ENCODE results near the gene ARRB2.
"Not testable (repeated sequence)": the region's sequence is repeated elsewhere in the genome, so short reads cannot be mapped to it uniquely, and the experiment has no call there.

Gene ARRB2

GRCh38 chr17:4704574-4704907 lies 5.9 kb upstream of the ARRB2 start:
- H3K36me3 ChIP-seq (ENCODE audit: control insufficient read depth, insufficient read depth, low read length); H3K27me3 ChIP-seq (ENCODE audit: control insufficient read depth, insufficient read depth, low read length); H3K9me3 ChIP-seq (ENCODE audit: control insufficient read depth, insufficient read depth, low read length); H3K4me1 ChIP-seq (ENCODE audit: control insufficient read depth, insufficient read depth, low read length): not testable (repeated sequence)
- H3K9ac ChIP-seq (ENCODE audit: low read depth, low read length) = peak overlapping the region; percentile 61
- peak overlapping the region; percentile 91 for H3K4me3 ChIP-seq (ENCODE audit: low read depth, low read length)

- Histone ChIP-seq H3K4me3 (ENCODE audit: low read depth, low read length) (peak overlapping the region; percentile 91), H3K27me3 (ENCODE audit: control insufficient read depth, insufficient read depth, low read length) (no peaks in the 10 kb centered on the region), H3K9me3 (ENCODE audit: control insufficient read depth, insufficient read depth, low read length) (no peaks in the 10 kb centered on the region), H3K36me3 (ENCODE audit: control insufficient read depth, insufficient read depth, low read length) (no peaks in the 10 kb centered on the region), H3K9ac (ENCODE audit: low read depth, low read length) (no peak overlapping the region), H3K4me1 (ENCODE audit: control insufficient read depth, insufficient read depth, low read length) (peaks cover 6% of the 10 kb centered on the region)
Measured at GRCh38 chr17:4704991-4705390, 5.4 kb upstream of the ARRB2 start.

- Histone ChIP-seq H3K4me3 (ENCODE audit: low read depth, low read length) (no peak overlapping the region), H3K9me3 (ENCODE audit: control insufficient read depth, insufficient read depth, low read length) (no peaks in the 10 kb centered on the region), H3K27me3 (ENCODE audit: control insufficient read depth, insufficient read depth, low read length) (no peaks in the 10 kb centered on the region), H3K36me3 (ENCODE audit: control insufficient read depth, insufficient read depth, low read length) (no peaks in the 10 kb centered on the region), H3K9ac (ENCODE audit: low read depth, low read length) (no peak overlapping the region), H3K4me1 (ENCODE audit: control insufficient read depth, insufficient read depth, low read length) (peaks cover 6% of the 10 kb centered on the region)
Measured at GRCh38 chr17:4706121-4706520, 4.3 kb upstream of the ARRB2 start.

GRCh38 chr17:4708436-4708835 lies 2.0 kb upstream of the ARRB2 start:
- Histone ChIP-seq H3K9me3 (ENCODE audit: control insufficient read depth, insufficient read depth, low read length) (no peaks in the 10 kb centered on the region), H3K36me3 (ENCODE audit: control insufficient read depth, insufficient read depth, low read length) (no peaks in the 10 kb centered on the region), H3K27me3 (ENCODE audit: control insufficient read depth, insufficient read depth, low read length) (no peaks in the 10 kb centered on the region), H3K9ac (ENCODE audit: low read depth, low read length) (no peak overlapping the region), H3K4me3 (ENCODE audit: low read depth, low read length) (no peak overlapping the region), H3K4me1 (ENCODE audit: control insufficient read depth, insufficient read depth, low read length) (peaks cover 12% of the 10 kb centered on the region)

- peak overlapping the region; percentile 60 for H3K9ac ChIP-seq (ENCODE audit: low read depth, low read length)
- no peaks in the 10 kb centered on the region for H3K9me3 ChIP-seq (ENCODE audit: control insufficient read depth, insufficient read depth, low read length)
- H3K4me1 ChIP-seq (ENCODE audit: control insufficient read depth, insufficient read depth, low read length) = peaks cover 12% of the 10 kb centered on the region
- peaks cover 10% of the 10 kb centered on the region for H3K36me3 ChIP-seq (ENCODE audit: control insufficient read depth, insufficient read depth, low read length)
- peak overlapping the region; percentile 73 for H3K4me3 ChIP-seq (ENCODE audit: low read depth, low read length)
- no peaks in the 10 kb centered on the region for H3K27me3 ChIP-seq (ENCODE audit: control insufficient read depth, insufficient read depth, low read length)
Measured at GRCh38 chr17:4710693-4711634, 532 bp downstream of the ARRB2 start.

GRCh38 chr17:4711661-4712181 lies 1.3 kb downstream of the ARRB2 start:
- Histone ChIP-seq H3K27me3 (ENCODE audit: control insufficient read depth, insufficient read depth, low read length) (no peaks in the 10 kb centered on the region), H3K4me3 (ENCODE audit: low read depth, low read length) (peak overlapping the region; percentile 73), H3K4me1 (ENCODE audit: control insufficient read depth, insufficient read depth, low read length) (peaks cover 6% of the 10 kb centered on the region), H3K9ac (ENCODE audit: low read depth, low read length) (no peak overlapping the region), H3K9me3 (ENCODE audit: control insufficient read depth, insufficient read depth, low read length) (no peaks in the 10 kb centered on the region), H3K36me3 (ENCODE audit: control insufficient read depth, insufficient read depth, low read length) (peaks cover 12% of the 10 kb centered on the region)

- Histone ChIP-seq H3K9ac (ENCODE audit: low read depth, low read length) (no peak overlapping the region), H3K36me3 (ENCODE audit: control insufficient read depth, insufficient read depth, low read length) (peaks cover 19% of the 10 kb centered on the region), H3K9me3 (ENCODE audit: control insufficient read depth, insufficient read depth, low read length) (no peaks in the 10 kb centered on the region), H3K4me3 (ENCODE audit: low read depth, low read length) (no peak overlapping the region), H3K4me1 (ENCODE audit: control insufficient read depth, insufficient read depth, low read length) (peaks cover 6% of the 10 kb centered on the region), H3K27me3 (ENCODE audit: control insufficient read depth, insufficient read depth, low read length) (no peaks in the 10 kb centered on the region)
Measured at GRCh38 chr17:4712526-4712925, 2.1 kb downstream of the ARRB2 start.

- H3K9me3 ChIP-seq (ENCODE audit: control insufficient read depth, insufficient read depth, low read length); H3K27me3 ChIP-seq (ENCODE audit: control insufficient read depth, insufficient read depth, low read length); H3K4me1 ChIP-seq (ENCODE audit: control insufficient read depth, insufficient read depth, low read length); H3K4me3 ChIP-seq (ENCODE audit: low read depth, low read length); H3K9ac ChIP-seq (ENCODE audit: low read depth, low read length): not testable (repeated sequence)
- H3K36me3 ChIP-seq (ENCODE audit: control insufficient read depth, insufficient read depth, low read length) = peaks cover 32% of the 10 kb centered on the region
Measured at GRCh38 chr17:4714340-4715062, 4.1 kb downstream of the ARRB2 start.

- H3K9me3 ChIP-seq (ENCODE audit: control insufficient read depth, insufficient read depth, low read length) = no peaks in the 10 kb centered on the region
- peaks cover 6% of the 10 kb centered on the region for H3K4me1 ChIP-seq (ENCODE audit: control insufficient read depth, insufficient read depth, low read length)
- no peak overlapping the region for H3K4me3 ChIP-seq (ENCODE audit: low read depth, low read length)
- H3K27me3 ChIP-seq (ENCODE audit: control insufficient read depth, insufficient read depth, low read length) = no peaks in the 10 kb centered on the region
- H3K36me3 ChIP-seq (ENCODE audit: control insufficient read depth, insufficient read depth, low read length) = peaks cover 39% of the 10 kb centered on the region
- no peak overlapping the region for H3K9ac ChIP-seq (ENCODE audit: low read depth, low read length)
Measured at GRCh38 chr17:4715063-4715744, 4.8 kb downstream of the ARRB2 start.

- Histone ChIP-seq H3K9me3 (ENCODE audit: control insufficient read depth, insufficient read depth, low read length) (no peaks in the 10 kb centered on the region), H3K27me3 (ENCODE audit: control insufficient read depth, insufficient read depth, low read length) (no peaks in the 10 kb centered on the region), H3K9ac (ENCODE audit: low read depth, low read length) (no peak overlapping the region), H3K36me3 (ENCODE audit: control insufficient read depth, insufficient read depth, low read length) (peaks cover 39% of the 10 kb centered on the region), H3K4me1 (ENCODE audit: control insufficient read depth, insufficient read depth, low read length) (peaks cover 6% of the 10 kb centered on the region), H3K4me3 (ENCODE audit: low read depth, low read length) (no peak overlapping the region)
Measured at GRCh38 chr17:4716081-4716480, 5.6 kb downstream of the ARRB2 start.

GRCh38 chr17:4717791-4718190 lies 7.4 kb downstream of the ARRB2 start:
- Histone ChIP-seq H3K4me3 (ENCODE audit: low read depth, low read length) (no peak overlapping the region), H3K9me3 (ENCODE audit: control insufficient read depth, insufficient read depth, low read length) (no peaks in the 10 kb centered on the region), H3K27me3 (ENCODE audit: control insufficient read depth, insufficient read depth, low read length) (no peaks in the 10 kb centered on the region), H3K4me1 (ENCODE audit: control insufficient read depth, insufficient read depth, low read length) (no peaks in the 10 kb centered on the region), H3K36me3 (ENCODE audit: control insufficient read depth, insufficient read depth, low read length) (peaks cover 39% of the 10 kb centered on the region), H3K9ac (ENCODE audit: low read depth, low read length) (no peak overlapping the region)
